ENCODE results near the gene DGKH. TPM values are rescaled to one million over a fixed set of nuclear protein-coding genes. Genes with fewer than 3 reads are reported as not detected.

DGKH gene
- total and polyA plus RNA-seq, 2 experiments from 2014 or later: 2.0 to 11.2 TPM

- Histone ChIP-seq H3K27me3 (no peaks in the 10 kb centered on the region), H3K4me1 (ENCODE audit: low read depth) (peaks cover 18% of the 10 kb centered on the region), H3K36me3 (no peaks in the 10 kb centered on the region), H3K27ac (no peak overlapping the region), H3K4me3 (no peak overlapping the region), H3K9me3 (ENCODE audit: low read depth) (no peaks in the 10 kb centered on the region)
- TF ChIP-seq, protein P1, sequence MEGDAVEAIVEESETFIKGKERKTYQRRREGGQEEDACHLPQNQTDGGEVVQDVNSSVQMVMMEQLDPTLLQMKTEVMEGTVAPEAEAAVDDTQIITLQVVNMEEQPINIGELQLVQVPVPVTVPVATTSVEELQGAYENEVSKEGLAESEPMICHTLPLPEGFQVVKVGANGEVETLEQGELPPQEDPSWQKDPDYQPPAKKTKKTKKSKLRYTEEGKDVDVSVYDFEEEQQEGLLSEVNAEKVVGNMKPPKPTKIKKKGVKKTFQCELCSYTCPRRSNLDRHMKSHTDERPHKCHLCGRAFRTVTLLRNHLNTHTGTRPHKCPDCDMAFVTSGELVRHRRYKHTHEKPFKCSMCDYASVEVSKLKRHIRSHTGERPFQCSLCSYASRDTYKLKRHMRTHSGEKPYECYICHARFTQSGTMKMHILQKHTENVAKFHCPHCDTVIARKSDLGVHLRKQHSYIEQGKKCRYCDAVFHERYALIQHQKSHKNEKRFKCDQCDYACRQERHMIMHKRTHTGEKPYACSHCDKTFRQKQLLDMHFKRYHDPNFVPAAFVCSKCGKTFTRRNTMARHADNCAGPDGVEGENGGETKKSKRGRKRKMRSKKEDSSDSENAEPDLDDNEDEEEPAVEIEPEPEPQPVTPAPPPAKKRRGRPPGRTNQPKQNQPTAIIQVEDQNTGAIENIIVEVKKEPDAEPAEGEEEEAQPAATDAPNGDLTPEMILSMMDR (IDR thresholded peaks at IDR 0.05; ENCODE audit: low read depth, low read length): no peak
- no peak for DNase-seq (ENCODE audit: low read depth in 1 of 2, low spot score in 1 of 2)
Measured at GRCh38 chr13:42279080-42279479, 230.6 kb downstream of the DGKH start.

- Histone ChIP-seq H3K27ac (peak overlapping the region; percentile 6), H3K4me3 (no peak overlapping the region), H3K4me1 (ENCODE audit: low read depth) (peaks cover 22% of the 10 kb centered on the region), H3K9me3 (ENCODE audit: low read depth) (no peaks in the 10 kb centered on the region), H3K27me3 (no peaks in the 10 kb centered on the region), H3K36me3 (no peaks in the 10 kb centered on the region)
- TF ChIP-seq, protein P1 (IDR thresholded peaks at IDR 0.05; ENCODE audit: low read depth, low read length): no peak
- DNase-seq (ENCODE audit: low read depth in 1 of 2, low spot score in 1 of 2): no peak
Measured at GRCh38 chr13:42279986-42280385, 231.5 kb downstream of the DGKH start.

GRCh38 chr13:42280537-42280936 is 232.1 kb downstream of the DGKH start:
- Histone ChIP-seq H3K9me3 (ENCODE audit: low read depth) (no peaks in the 10 kb centered on the region), H3K27ac (no peak overlapping the region), H3K36me3 (no peaks in the 10 kb centered on the region), H3K4me1 (ENCODE audit: low read depth) (peaks cover 22% of the 10 kb centered on the region), H3K4me3 (no peak overlapping the region), H3K27me3 (no peaks in the 10 kb centered on the region)
- TF ChIP-seq, protein P1 (IDR thresholded peaks at IDR 0.05; ENCODE audit: low read depth, low read length): no peak
- no peak for DNase-seq (ENCODE audit: low read depth in 1 of 2, low spot score in 1 of 2)

GRCh38 chr13:42283574-42283973 is 235.1 kb downstream of the DGKH start:
- no peaks in the 10 kb centered on the region for H3K9me3 ChIP-seq (ENCODE audit: low read depth)
- peaks cover 13% of the 10 kb centered on the region for H3K36me3 ChIP-seq
- no peak overlapping the region for H3K4me3 ChIP-seq
- no peak for DNase-seq (ENCODE audit: low read depth in 1 of 2, low spot score in 1 of 2)
- no peak overlapping the region for H3K27ac ChIP-seq
- peaks cover 22% of the 10 kb centered on the region for H3K4me1 ChIP-seq (ENCODE audit: low read depth)
- TF ChIP-seq, protein P1 (IDR thresholded peaks at IDR 0.05; ENCODE audit: low read depth, low read length): no peak
- no peaks in the 10 kb centered on the region for H3K27me3 ChIP-seq

DNA sequence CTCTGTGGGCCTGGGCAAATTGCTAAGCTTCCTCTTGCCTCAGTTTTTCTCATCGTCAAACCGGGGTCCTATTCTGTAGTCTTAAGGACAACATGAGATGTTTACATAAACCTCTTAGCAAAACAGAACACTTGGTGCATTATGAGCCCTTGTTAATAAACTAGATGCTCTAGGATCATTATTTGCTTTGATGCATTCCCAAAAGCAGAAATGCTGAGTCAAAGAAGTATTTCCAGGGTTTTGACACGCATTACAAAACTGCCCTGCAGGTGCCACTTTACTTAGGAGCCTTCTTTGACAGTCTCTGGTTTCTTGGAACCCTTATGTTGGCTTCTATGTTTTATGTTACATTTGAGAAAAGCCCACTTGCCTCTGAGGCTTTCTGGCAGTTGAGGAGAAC is 235.6 kb downstream of the DGKH start:
- no peak for DNase-seq (ENCODE audit: low read depth in 1 of 2, low spot score in 1 of 2)
- no peak overlapping the region for H3K4me3 ChIP-seq
- TF ChIP-seq, protein P1 (IDR thresholded peaks at IDR 0.05; ENCODE audit: low read depth, low read length): no peak
- peaks cover 22% of the 10 kb centered on the region for H3K4me1 ChIP-seq (ENCODE audit: low read depth)
- no peaks in the 10 kb centered on the region for H3K9me3 ChIP-seq (ENCODE audit: low read depth)
- H3K27me3 ChIP-seq: no peaks in the 10 kb centered on the region
- H3K36me3 ChIP-seq: peaks cover 13% of the 10 kb centered on the region
- H3K27ac ChIP-seq: peak overlapping the region; percentile 10

Other genes starting within 250 kb of the DGKH start
- gene VWA8, start 87.5 kb upstream of the DGKH start, total RNA-seq: 16.7 and 22.9 TPM in 2 replicates
- 8.4 and 9.4 TPM in 2 replicates for gene VWA8, start 87.5 kb upstream of the DGKH start, polyA plus RNA-seq
- 10.1 and 15.3 TPM in 2 replicates for gene AKAP11, start 223.5 kb downstream of the DGKH start, total RNA-seq
- 3.3 and 5.6 TPM in 2 replicates for gene AKAP11, start 223.5 kb downstream of the DGKH start, polyA plus RNA-seq